Neural cell (in vitro differentiated cells): Measurements from ENCODE around the gene SLC4A1. TPM values are rescaled to one million over a fixed set of nuclear protein-coding genes. Genes with fewer than 3 reads are reported as not detected.

ENCODE experiments used
- H2AFZ ChIP-seq: fragments of 200-600, 300-800 bp; sonication (generic), shearing (Covaris generic); 2 replicates; pipeline ENCODE4 v1.6.0; 2014; ENCODE audit warnings: low read depth, mild to moderate bottlenecking, antibody characterized with exemption, low read length, moderate library complexity
- H3F3A ChIP-seq: fragments of 200-600 bp; shearing (Covaris generic); 2 replicates; pipeline ENCODE4 v1.6.1; 2016; ENCODE audit warnings: mild to moderate bottlenecking, moderate library complexity, mixed read lengths, antibody characterized with exemption, low read length; ENCODE audit not compliant: insufficient read depth, poor library complexity, severe bottlenecking
- H3K27ac ChIP-seq: fragments of 200-600, 300-800 bp; sonication (generic), shearing (Covaris generic); 2 replicates; pipeline ENCODE4 v1.5.1; 2014; ENCODE audit warnings: mild to moderate bottlenecking, low read length, moderate library complexity
- H3K27me3 ChIP-seq: fragments of 300-800, 200-600 bp; sonication (generic), shearing (Covaris generic); 2 replicates; pipeline ENCODE4 v1.6.0; 2014; ENCODE audit warnings: mild to moderate bottlenecking, low read depth, low read length, moderate library complexity; ENCODE audit not compliant: insufficient read depth
- H3K36me3 ChIP-seq: fragments of 300-800, 200-600 bp; sonication (generic), shearing (Covaris generic); 2 replicates; pipeline ENCODE4 v1.5.1; 2014; ENCODE audit warnings: mild to moderate bottlenecking, antibody characterized with exemption, low read length, moderate library complexity; ENCODE audit not compliant: insufficient read depth
- H3K4me2 ChIP-seq: fragments of 300-800, 200-600 bp; sonication (generic), shearing (Covaris generic); 2 replicates; pipeline ENCODE4 v1.6.0; 2014; ENCODE audit warnings: mild to moderate bottlenecking, low read length
- H3K4me3 ChIP-seq: fragments of 300-800, 200-600 bp; sonication (generic), shearing (Covaris generic); 2 replicates; pipeline ENCODE4 v1.5.1; 2014; ENCODE audit warnings: mild to moderate bottlenecking, low read length, moderate library complexity
- H3K79me2 ChIP-seq: fragments of 200-600 bp; shearing (Covaris generic); replicated peaks from 2 replicates; pipeline ENCODE4 v1.6.0; 2014; ENCODE audit warnings: mild to moderate bottlenecking, low read length, moderate library complexity; ENCODE audit not compliant: insufficient read depth
- H3K9ac ChIP-seq: fragments of 300-800, 200-600 bp; sonication (generic), shearing (Covaris generic); 2 replicates; pipeline ENCODE4 v1.6.1; 2016; ENCODE audit warnings: mild to moderate bottlenecking, low read length, mixed read lengths
- H3K9me2 ChIP-seq: fragments of 200-600 bp; shearing (Covaris generic); 2 replicates; pipeline ENCODE4 v1.6.1; 2016; ENCODE audit warnings: mild to moderate bottlenecking, low read length, mixed read lengths; ENCODE audit not compliant: insufficient read depth
- H3K9me3 ChIP-seq: fragments of 200-600, 300-800 bp; sonication (generic), shearing (Covaris generic); 2 replicates; pipeline ENCODE4 v1.6.1; 2016; ENCODE audit warnings: mild to moderate bottlenecking, mixed run types, low read length, moderate library complexity, mixed read lengths
- H4K20me1 ChIP-seq: fragments of 200-600 bp; shearing (Covaris generic); 2 replicates; pipeline ENCODE4 v1.6.1; 2016; ENCODE audit warnings: mild to moderate bottlenecking, mixed run types; ENCODE audit not compliant: insufficient read depth
- EP300 ChIP-seq: fragments of 450-650 bp; conservative IDR thresholded peaks from 2 replicates; pipeline ENCODE4 v1.6.1; 2014; ENCODE audit warnings: antibody characterized with exemption, mild to moderate bottlenecking, moderate library complexity; ENCODE audit not compliant: poor library complexity, severe bottlenecking
- EZH2 ChIP-seq: fragments of 200-600, 300-800 bp; shearing (Covaris generic), sonication (generic); IDR thresholded peaks from 2 replicates; pipeline ENCODE4 v1.6.1; 2014; ENCODE audit warnings: antibody characterized with exemption, low read length, borderline replicate concordance, mild to moderate bottlenecking; ENCODE audit not compliant: insufficient read depth, poor library complexity, severe bottlenecking
- MXI1 ChIP-seq: fragments of 450-650 bp; conservative IDR thresholded peaks from 2 replicates; pipeline ENCODE4 v1.6.1; 2014; ENCODE audit warnings: antibody characterized with exemption, mild to moderate bottlenecking; ENCODE audit not compliant: poor library complexity, severe bottlenecking
- POLR2AphosphoS5 ChIP-seq: IDR thresholded peaks from 2 replicates; pipeline ENCODE4 v1.6.1; 2012
- RAD21 ChIP-seq: fragments of 450-650 bp; conservative IDR thresholded peaks from 2 replicates; pipeline ENCODE4 v1.6.1; 2014; ENCODE audit warnings: antibody characterized with exemption, mild to moderate bottlenecking, moderate library complexity
- REST ChIP-seq: IDR thresholded peaks from 2 replicates; pipeline ENCODE4 v1.6.1; 2012; ENCODE audit warnings: borderline replicate concordance
- SMC3 ChIP-seq: fragments of 450-650 bp; conservative IDR thresholded peaks from 2 replicates; pipeline ENCODE4 v1.6.1; 2014; ENCODE audit warnings: antibody characterized with exemption, mild to moderate bottlenecking, moderate library complexity; ENCODE audit not compliant: poor library complexity
- TAF1 ChIP-seq: IDR thresholded peaks from 2 replicates; pipeline ENCODE4 v1.6.1; 2012; ENCODE audit warnings: low read depth
- polyA plus RNA-seq: library from polyadenylated mRNA; depleted of rRNA; stranded (reverse); fragments of >200 nt; gene quantifications from 2 replicates; pipeline ENCODE4 v1.2.3, GENCODE V29; 2014
- TF ChIP-seq, protein P1 (sequence below): fragments of 450-650 bp; IDR thresholded peaks from 2 replicates; pipeline ENCODE4 v1.5.1; 2014; ENCODE audit warnings: antibody characterized with exemption, mild to moderate bottlenecking, moderate library complexity; ENCODE audit not compliant: poor library complexity, severe bottlenecking

The SLC4A1 gene
- polyA plus RNA-seq, 1 donor from 2014 or later = 0.05 TPM

DNA sequence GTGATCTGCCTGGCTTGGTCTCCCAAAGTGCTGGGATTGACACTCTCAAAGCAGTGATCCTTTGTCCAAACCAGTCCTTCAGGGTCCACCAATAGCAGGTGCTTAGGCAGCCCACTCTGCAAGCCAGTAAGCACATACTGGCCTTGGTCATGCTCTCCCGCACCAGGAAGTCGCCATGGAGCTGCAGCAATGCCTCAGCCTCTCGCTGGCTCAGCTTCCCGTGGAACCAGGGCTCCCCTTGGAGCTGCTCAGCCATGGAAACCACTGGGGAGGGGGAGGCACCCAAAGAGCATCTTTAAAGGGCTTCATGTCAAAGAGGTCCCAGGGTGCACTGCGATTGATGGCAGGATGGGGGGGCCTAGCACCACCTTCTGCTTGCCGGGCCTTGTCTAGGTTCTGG, 38.8 kb downstream of the SLC4A1 start:
- H3K4me2 ChIP-seq = no peak overlapping the region
- H3K27me3 ChIP-seq = no peaks in the 10 kb centered on the region
- no peak overlapping the region for H3K27ac ChIP-seq
- no peaks in the 10 kb centered on the region for H3K79me2 ChIP-seq
- H3K4me3 ChIP-seq = no peak overlapping the region
- no peaks in the 10 kb centered on the region for H3K9me3 ChIP-seq
- no peak overlapping the region for H3K9ac ChIP-seq
- H2AFZ ChIP-seq = no peak overlapping the region
- TF ChIP-seq EZH2 = no peak
- no peak for TF ChIP-seq SMC3
- no peak for TF ChIP-seq MXI1
- no peak for TF ChIP-seq RAD21
- no peak for TF ChIP-seq TAF1
- no peaks in the 10 kb centered on the region for H3F3A ChIP-seq
- H3K36me3 ChIP-seq = no peaks in the 10 kb centered on the region
- H4K20me1 ChIP-seq = no peaks in the 10 kb centered on the region
- H3K9me2 ChIP-seq = no peaks in the 10 kb centered on the region

GRCh38 chr17:44223541-44224071, 44.3 kb downstream of the SLC4A1 start:
- no peak overlapping the region for H3K4me2 ChIP-seq
- no peak overlapping the region for H3K27ac ChIP-seq
- no peak overlapping the region for H2AFZ ChIP-seq
- no peak overlapping the region for H3K4me3 ChIP-seq
- H3K27me3 ChIP-seq = no peaks in the 10 kb centered on the region
- no peaks in the 10 kb centered on the region for H3K9me2 ChIP-seq
- no peaks in the 10 kb centered on the region for H3K36me3 ChIP-seq
- no peaks in the 10 kb centered on the region for H3F3A ChIP-seq
- H4K20me1 ChIP-seq = no peaks in the 10 kb centered on the region
- TF ChIP-seq, protein P1, sequence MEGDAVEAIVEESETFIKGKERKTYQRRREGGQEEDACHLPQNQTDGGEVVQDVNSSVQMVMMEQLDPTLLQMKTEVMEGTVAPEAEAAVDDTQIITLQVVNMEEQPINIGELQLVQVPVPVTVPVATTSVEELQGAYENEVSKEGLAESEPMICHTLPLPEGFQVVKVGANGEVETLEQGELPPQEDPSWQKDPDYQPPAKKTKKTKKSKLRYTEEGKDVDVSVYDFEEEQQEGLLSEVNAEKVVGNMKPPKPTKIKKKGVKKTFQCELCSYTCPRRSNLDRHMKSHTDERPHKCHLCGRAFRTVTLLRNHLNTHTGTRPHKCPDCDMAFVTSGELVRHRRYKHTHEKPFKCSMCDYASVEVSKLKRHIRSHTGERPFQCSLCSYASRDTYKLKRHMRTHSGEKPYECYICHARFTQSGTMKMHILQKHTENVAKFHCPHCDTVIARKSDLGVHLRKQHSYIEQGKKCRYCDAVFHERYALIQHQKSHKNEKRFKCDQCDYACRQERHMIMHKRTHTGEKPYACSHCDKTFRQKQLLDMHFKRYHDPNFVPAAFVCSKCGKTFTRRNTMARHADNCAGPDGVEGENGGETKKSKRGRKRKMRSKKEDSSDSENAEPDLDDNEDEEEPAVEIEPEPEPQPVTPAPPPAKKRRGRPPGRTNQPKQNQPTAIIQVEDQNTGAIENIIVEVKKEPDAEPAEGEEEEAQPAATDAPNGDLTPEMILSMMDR = no peak
- TF ChIP-seq TAF1 (no peak), RAD21 (no peak), EZH2 (no peak), MXI1 (no peak), EP300 (no peak), SMC3 (no peak), POLR2AphosphoS5 (no peak), REST (no peak)
- no peak overlapping the region for H3K9ac ChIP-seq
- peaks cover 4% of the 10 kb centered on the region for H3K79me2 ChIP-seq
- no peaks in the 10 kb centered on the region for H3K9me3 ChIP-seq
